Fibroblast of skin of right biceps (primary cell): Measurements from ENCODE around the gene DAPL1.
A peak's percentile ranks its signal among the peaks of the same experiment; 100 is the strongest.

Experiments used
- DNase-seq: peaks from one replicate; pipeline ENCODE4 v3.0.0-alpha.2; 2013

DAPL1 gene

GRCh38 chr2:158795195-158795924 is at the start of gene DAPL1:
Gene DAPL1 (plus strand): TSS chr2:158795317. CDS start chr2:158795373, 56 bp downstream.
- DNase-seq = no peak

- DNase-seq = no peak
Measured at GRCh38 chr2:158745866-158746382, 49.2 kb upstream of the DAPL1 start.

- DNase-seq = no peak
Measured at GRCh38 chr2:158746488-158746887, 48.6 kb upstream of the DAPL1 start.

- no peak for DNase-seq
Measured at GRCh38 chr2:158747281-158747680, 47.8 kb upstream of the DAPL1 start.

- DNase-seq = no peak
Measured at GRCh38 chr2:158748926-158749590, 46.1 kb upstream of the DAPL1 start.

GRCh38 chr2:158750458-158751125 is 44.5 kb upstream of the DAPL1 start:
- DNase-seq = no peak

- peak; percentile 49 for DNase-seq
Measured at GRCh38 chr2:158753641-158754611, 41.2 kb upstream of the DAPL1 start.

GRCh38 chr2:158755310-158756087 is 39.6 kb upstream of the DAPL1 start:
- DNase-seq = no peak

- DNase-seq = no peak
Measured at GRCh38 chr2:158756331-158756730, 38.8 kb upstream of the DAPL1 start.

- DNase-seq = no peak
Measured at GRCh38 chr2:158756976-158757375, 38.1 kb upstream of the DAPL1 start.

GRCh38 chr2:158760887-158761286 is 34.2 kb upstream of the DAPL1 start:
- no peak for DNase-seq

GRCh38 chr2:158761621-158762020 is 33.5 kb upstream of the DAPL1 start:
- DNase-seq = peak; percentile 72

- DNase-seq = no peak
Measured at GRCh38 chr2:158762336-158762735, 32.8 kb upstream of the DAPL1 start.

- no peak for DNase-seq
Measured at GRCh38 chr2:158766524-158766923, 28.6 kb upstream of the DAPL1 start.

GRCh38 chr2:158772306-158773078 is 22.6 kb upstream of the DAPL1 start:
- DNase-seq = no peak

GRCh38 chr2:158773121-158773520 is 22.0 kb upstream of the DAPL1 start:
- peak; percentile 14 for DNase-seq

GRCh38 chr2:158774681-158775080 is 20.4 kb upstream of the DAPL1 start:
- DNase-seq = no peak

GRCh38 chr2:158775273-158776027 is 19.7 kb upstream of the DAPL1 start:
- DNase-seq = no peak

GRCh38 chr2:158776231-158776630 is 18.9 kb upstream of the DAPL1 start:
- no peak for DNase-seq

- DNase-seq = no peak
Measured at GRCh38 chr2:158777077-158777476, 18.0 kb upstream of the DAPL1 start.
